ENCODE results near the gene FXYD3.

FXYD3 gene

DNA sequence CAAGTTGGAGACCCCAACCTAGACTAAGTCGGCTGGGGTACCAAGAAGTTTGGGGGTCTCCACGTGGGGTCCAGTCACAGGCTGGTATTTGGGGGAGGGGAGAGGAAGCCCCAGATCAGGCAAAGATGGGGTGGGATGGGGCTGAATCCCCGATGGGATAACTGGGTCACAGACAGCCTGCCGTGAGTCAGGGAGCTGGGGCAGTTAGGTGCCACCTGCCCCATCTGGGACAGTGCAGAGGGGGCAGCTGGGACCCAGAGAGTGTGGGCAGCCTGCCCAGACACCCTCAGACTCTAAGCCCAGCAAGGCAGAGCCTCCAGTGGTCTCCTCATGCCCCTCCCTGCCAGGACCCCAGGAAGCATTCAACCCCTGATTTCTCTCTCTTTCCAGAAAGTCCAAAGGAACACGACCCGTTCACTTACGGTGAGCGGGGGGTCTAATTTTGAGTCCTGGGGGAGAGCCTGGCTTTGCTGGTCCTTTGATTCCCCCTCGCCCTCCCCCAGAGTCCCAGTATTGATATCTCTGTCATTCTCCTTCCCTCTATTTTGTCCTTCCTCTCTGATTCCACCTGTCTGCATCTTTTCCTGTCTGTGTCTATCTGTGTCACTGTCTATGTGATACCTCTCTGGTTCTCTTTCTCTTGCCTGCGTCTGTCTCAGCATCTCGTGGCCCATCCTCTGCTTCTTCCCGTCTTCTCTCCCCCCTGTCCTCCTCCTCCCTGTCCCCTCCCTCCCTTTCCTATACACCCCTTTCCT, 24.8 kb downstream of the FXYD3 start:
- DNase-seq = no peak
- Histone ChIP-seq H3K4me3 (peak overlapping the region; percentile 64 to 66), H3K36me3 (no peaks in the 10 kb centered on the region), H3K27me3 (no peaks in the 10 kb centered on the region), H3K9me3 (no peaks in the 10 kb centered on the region), H3K4me1 (peaks cover 0 to 62% (median 41%) of the 10 kb centered on the region in 4 donors), H3K27ac (peak overlapping the region; percentile 91 to 96)
- intact Hi-C loops (cut with DNase I; ENCODE audit: low total_unique reads) = loop anchor here (2.0 to 5.0 kb wide), 2 partner anchors 18 to 73 kb away; no protein-coding TSS in a partner anchor
- TF ChIP-seq, protein P1, sequence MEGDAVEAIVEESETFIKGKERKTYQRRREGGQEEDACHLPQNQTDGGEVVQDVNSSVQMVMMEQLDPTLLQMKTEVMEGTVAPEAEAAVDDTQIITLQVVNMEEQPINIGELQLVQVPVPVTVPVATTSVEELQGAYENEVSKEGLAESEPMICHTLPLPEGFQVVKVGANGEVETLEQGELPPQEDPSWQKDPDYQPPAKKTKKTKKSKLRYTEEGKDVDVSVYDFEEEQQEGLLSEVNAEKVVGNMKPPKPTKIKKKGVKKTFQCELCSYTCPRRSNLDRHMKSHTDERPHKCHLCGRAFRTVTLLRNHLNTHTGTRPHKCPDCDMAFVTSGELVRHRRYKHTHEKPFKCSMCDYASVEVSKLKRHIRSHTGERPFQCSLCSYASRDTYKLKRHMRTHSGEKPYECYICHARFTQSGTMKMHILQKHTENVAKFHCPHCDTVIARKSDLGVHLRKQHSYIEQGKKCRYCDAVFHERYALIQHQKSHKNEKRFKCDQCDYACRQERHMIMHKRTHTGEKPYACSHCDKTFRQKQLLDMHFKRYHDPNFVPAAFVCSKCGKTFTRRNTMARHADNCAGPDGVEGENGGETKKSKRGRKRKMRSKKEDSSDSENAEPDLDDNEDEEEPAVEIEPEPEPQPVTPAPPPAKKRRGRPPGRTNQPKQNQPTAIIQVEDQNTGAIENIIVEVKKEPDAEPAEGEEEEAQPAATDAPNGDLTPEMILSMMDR (IDR thresholded peaks at IDR 0.05) = no peak

DNA sequence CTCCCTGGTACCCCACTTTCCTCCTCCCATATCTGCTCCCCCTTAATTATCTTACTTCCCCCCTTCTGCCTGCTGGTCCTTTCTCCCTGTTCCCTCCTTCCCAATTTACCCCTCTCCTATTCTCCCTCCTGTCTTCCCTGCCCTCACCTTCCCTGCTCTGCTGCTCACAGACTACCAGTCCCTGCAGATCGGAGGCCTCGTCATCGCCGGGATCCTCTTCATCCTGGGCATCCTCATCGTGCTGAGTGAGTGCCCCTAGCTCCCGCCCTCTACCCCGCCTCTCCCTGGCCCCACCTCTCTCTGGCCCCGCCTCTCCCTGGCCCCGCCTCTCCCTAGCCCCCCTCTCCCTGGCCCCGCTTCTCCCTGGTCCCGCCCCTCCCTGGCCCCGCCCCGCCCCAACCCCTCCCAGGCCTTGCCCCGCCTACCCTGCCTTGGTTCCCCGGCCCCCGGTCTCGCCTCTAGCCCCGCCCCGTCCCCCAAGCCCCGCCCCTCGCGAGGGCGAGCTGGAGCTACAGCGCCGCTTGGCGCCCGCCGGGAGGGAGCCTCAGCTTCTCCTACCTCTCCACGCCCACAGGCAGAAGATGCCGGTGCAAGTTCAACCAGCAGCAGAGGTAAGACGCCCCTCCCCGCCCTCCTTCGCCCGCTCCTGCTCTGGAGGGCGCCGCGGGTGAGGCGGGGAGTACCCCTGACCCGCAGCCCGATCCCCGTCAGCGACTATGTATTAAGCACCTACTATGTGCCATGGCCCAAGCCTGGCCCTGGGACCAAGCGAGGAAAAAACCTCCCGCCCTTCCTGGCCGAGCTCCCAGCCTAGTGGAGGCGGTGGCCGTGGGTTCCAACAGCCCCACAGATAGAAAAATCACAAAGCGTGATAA, 25.6 kb downstream of the FXYD3 start:
- no peaks in the 10 kb centered on the region for H3K36me3 ChIP-seq
- H3K4me3 ChIP-seq = peak overlapping the region; percentile 64 to 66
- DNase-seq = peak; percentile 94 to 97
- peak overlapping the region; percentile 91 to 96 for H3K27ac ChIP-seq
- no peaks in the 10 kb centered on the region for H3K9me3 ChIP-seq
- H3K4me1 ChIP-seq = peaks cover 0 to 55% (median 37%) of the 10 kb centered on the region in 4 donors
- intact Hi-C loops (cut with DNase I; ENCODE audit: low total_unique reads) = loop anchor here (2.0 to 5.0 kb wide), 2 partner anchors 18 to 74 kb away; no protein-coding TSS in a partner anchor
- TF ChIP-seq, protein P1 (IDR thresholded peaks at IDR 0.05) = peak; percentile 43 to 55
- H3K27me3 ChIP-seq = no peaks in the 10 kb centered on the region

DNA sequence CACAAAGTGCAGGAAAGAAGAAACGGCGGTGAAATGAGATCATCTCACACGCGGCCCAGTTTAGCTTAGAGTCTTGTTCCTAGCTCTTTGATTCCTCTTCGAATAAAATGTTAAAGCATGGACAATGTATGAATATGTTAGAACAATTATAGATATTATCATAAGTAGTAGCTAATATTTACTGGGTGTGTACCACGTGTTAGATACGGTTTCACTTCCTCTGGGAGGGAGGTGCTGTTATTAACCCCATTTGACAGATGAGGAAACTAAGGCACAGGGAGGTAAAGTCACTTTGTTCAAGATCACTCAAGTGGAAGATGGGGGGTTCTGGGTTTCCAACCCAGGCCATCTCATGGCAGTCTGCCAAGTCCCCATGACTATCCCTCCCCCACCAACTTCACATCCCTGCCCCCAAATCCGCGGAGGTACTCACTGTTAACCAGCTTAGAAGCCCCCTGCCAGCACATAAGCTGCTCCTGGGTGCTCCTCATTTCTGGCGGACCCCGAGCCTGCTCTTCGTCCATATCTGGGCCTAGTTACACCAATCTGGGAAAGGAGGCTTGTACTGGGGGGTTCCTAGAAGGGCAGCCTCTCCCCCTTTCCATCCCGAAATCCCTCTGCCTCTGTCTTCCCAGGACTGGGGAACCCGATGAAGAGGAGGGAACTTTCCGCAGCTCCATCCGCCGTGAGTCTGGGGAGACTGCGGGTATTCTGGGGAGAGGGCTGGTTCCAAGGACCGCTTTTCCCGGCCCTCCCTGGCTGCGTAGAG, 26.4 kb downstream of the FXYD3 start:
- Histone ChIP-seq H3K4me1 (peaks cover 0 to 53% (median 35%) of the 10 kb centered on the region in 4 donors), H3K9me3 (no peaks in the 10 kb centered on the region), H3K36me3 (no peaks in the 10 kb centered on the region), H3K27ac (peak overlapping the region in 1 of 2 donors; percentile 53), H3K27me3 (no peaks in the 10 kb centered on the region), H3K4me3 (no peak overlapping the region)
- intact Hi-C loops (cut with DNase I; ENCODE audit: low total_unique reads) = loop anchor here (2.0 to 5.0 kb wide), 2 partner anchors 19 to 75 kb away; no protein-coding TSS in a partner anchor
- TF ChIP-seq, protein P1 (IDR thresholded peaks at IDR 0.05) = no peak
- no peak for DNase-seq

DNA sequence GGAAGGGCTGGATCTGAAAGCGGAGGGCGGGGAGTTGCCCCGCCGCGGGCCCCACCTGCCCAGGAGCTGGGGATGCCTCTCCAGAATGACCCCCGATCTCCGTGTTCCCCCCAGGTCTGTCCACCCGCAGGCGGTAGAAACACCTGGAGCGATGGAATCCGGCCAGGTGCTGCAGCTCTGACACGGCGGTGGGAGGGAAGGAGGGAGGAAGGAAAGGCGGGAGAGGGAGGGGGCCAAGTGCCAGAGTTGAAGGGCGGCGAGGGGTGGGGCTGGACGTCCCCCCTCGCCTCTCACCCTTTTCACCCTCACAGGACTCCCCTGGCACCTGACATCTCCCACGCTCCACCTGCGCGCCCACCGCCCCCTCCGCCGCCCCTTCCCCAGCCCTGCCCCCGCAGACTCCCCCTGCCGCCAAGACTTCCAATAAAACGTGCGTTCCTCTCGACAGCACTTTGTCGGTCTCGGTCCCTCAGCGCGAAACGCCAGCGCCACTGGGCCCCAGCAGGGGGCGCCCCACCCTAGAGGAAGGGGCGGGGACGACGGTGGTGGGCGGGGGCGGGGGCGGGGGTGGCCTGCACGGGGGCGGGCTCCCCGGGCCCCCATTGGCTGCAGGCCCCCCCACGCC, 27.1 kb downstream of the FXYD3 start:
- Histone ChIP-seq H3K4me3 (no peak overlapping the region), H3K36me3 (no peaks in the 10 kb centered on the region), H3K27ac (no peak overlapping the region), H3K27me3 (no peaks in the 10 kb centered on the region), H3K9me3 (no peaks in the 10 kb centered on the region), H3K4me1 (peaks cover 0 to 47% (median 33%) of the 10 kb centered on the region in 4 donors)
- peak in 1 of 2 donors; percentile 36 for DNase-seq
- TF ChIP-seq, protein P1 (IDR thresholded peaks at IDR 0.05) = peak in 1 of 2 experiments; percentile 43
- intact Hi-C loops (cut with DNase I; ENCODE audit: low total_unique reads) = loop anchor here (5.0 kb wide), 1 partner anchor 75 kb away; no protein-coding TSS in a partner anchor

Measured in tibial artery (tissue), 4 donors.